Stomach (tissue), 9 donors: ENCODE data around the gene PYGM. TPM values are rescaled to one million over a fixed set of nuclear protein-coding genes. Genes with fewer than 3 reads are reported as not detected.

Experiments used
- DNase-seq, 2 donors: peaks; one replicate each; pipeline versions ENCODE4 v3.0.0 to v3.0.0-alpha.2; 2013 to 2019
- H3K27ac ChIP-seq, 5 donors: fragments of 200-600 bp in 4 of 5; sonication (generic) in 4 of 5; one replicate each; pipeline ENCODE4 v1.5.1; 2013 to 2019; ENCODE audit warnings: mild to moderate bottlenecking in 1 of 5, moderate library complexity in 1 of 5
- H3K27me3 ChIP-seq, 3 donors: fragments of 200-600 bp; sonication (generic); one replicate each; pipeline ENCODE4 v1.5.1; 2017 to 2019; ENCODE audit warnings: mixed run types in 1 of 3
- H3K36me3 ChIP-seq, 4 donors: fragments of 200-600 bp; sonication (generic); 1 replicate in 3 of 4; 2 replicates in 1 of 4; pipeline ENCODE4 v1.5.1; 2016 to 2019
- H3K4me1 ChIP-seq, 4 donors: fragments of 200-600 bp; sonication (generic); one replicate each; pipeline ENCODE4 v1.5.1; 2016 to 2019
- H3K4me3 ChIP-seq, 4 donors: fragments of 200-600 bp; sonication (generic) in 3 of 4; one replicate each; pipeline ENCODE4 v1.5.1; 2016 to 2019; ENCODE audit warnings: mild to moderate bottlenecking in 1 of 4
- H3K9me3 ChIP-seq, 4 donors: fragments of 200-600 bp; sonication (generic); one replicate each; pipeline ENCODE4 v1.5.1; 2016 to 2019
- CTCF ChIP-seq, 7 experiments: fragments of 450-650 bp in 4 of 7; fragments of 200-600 bp in 3 of 7; sonication (generic) in 3 of 7; IDR thresholded peaks; one replicate each; pipeline ENCODE4 v1.5.1; 2016 to 2019; ENCODE audit warnings: antibody characterized with exemption in 7 of 7, control low read depth in 2 of 7, mild to moderate bottlenecking in 1 of 7
- EP300 ChIP-seq: sonication (generic); formaldehyde crosslinking; IDR thresholded peaks from one replicate; pipeline ENCODE4 v1.6.1; 2017; ENCODE audit warnings: antibody characterized with exemption
- POLR2A ChIP-seq, 4 donors: fragments of 450-650 bp; IDR thresholded peaks; one replicate each; pipeline ENCODE4 v1.6.1; 2016; ENCODE audit warnings: antibody characterized with exemption in 4 of 4, control low read depth in 2 of 4, mild to moderate bottlenecking in 1 of 4, moderate library complexity in 1 of 4
- POLR2AphosphoS5 ChIP-seq, 3 donors: sonication (generic); formaldehyde crosslinking; IDR thresholded peaks; one replicate each; pipeline ENCODE4 v1.6.1; 2016; ENCODE audit warnings: antibody characterized with exemption in 3 of 3
- WGBS, 5 donors: extraction: QIAGEN DNeasy Blood & Tissue Kit in 3 of 5; methylation state at CpG; one replicate each; pipeline versions ENCODE4 v1.1.5 to v1.1.7; 2013 to 2018; 5-methylcytosine and 5-hydroxymethylcytosine counted together
- intact Hi-C: fragments of 100-400 bp; cut with DNase I; formaldehyde crosslinking; loops from one replicate; pipeline ENCODE4 v1.15.1; 2023; ENCODE audit warnings: low total_unique reads
- polyA plus RNA-seq, 3 donors: library from polyadenylated mRNA; stranded (reverse); fragments of 200-250 nt; gene quantifications; one replicate each; pipeline ENCODE4 v1.2.3, GENCODE V29; 2013
- total RNA-seq, 5 donors: library from RNA; depleted of rRNA; stranded (reverse); fragments of >200 nt; gene quantifications; one replicate each; pipeline versions ENCODE4 v1.1.0 to v1.2.3, GENCODE V29; 2014 to 2016
- donor health status: healthy with polysubstance abuse.
- donor health status: Bipolar disorder and iron deficiency.
- donor health status: healthy.

PYGM gene
- total and polyA plus RNA-seq, 8 donors: 0.37 to 3.5 (median 1.8) TPM; not detected in 1

- H3K27me3 ChIP-seq: no peaks in the 10 kb centered on the region
- no peak overlapping the region for H3K4me3 ChIP-seq
- no peak for DNase-seq
- no peaks in the 10 kb centered on the region for H3K4me1 ChIP-seq
- H3K9me3 ChIP-seq: no peaks in the 10 kb centered on the region
- 80 to 87% (median 83%) methylated on average over 13 to 14 of the region's 14 CpGs for WGBS, 5 donors
- TF ChIP-seq EP300 (no peak), POLR2A (IDR thresholded peaks at IDR 0.05) (no peak), CTCF (IDR thresholded peaks at IDR 0.05) (no peak), POLR2AphosphoS5 (IDR thresholded peaks at IDR 0.05) (no peak)
- peaks cover 0 to 28% (median 16%) of the 10 kb centered on the region in 4 donors for H3K36me3 ChIP-seq
- intact Hi-C loops: no loop called here
- H3K27ac ChIP-seq: no peak overlapping the region
Measured at GRCh38 chr11:64752175-64752970, 7.4 kb downstream of the PYGM start.

- no peaks in the 10 kb centered on the region for H3K27me3 ChIP-seq
- no peak overlapping the region for H3K27ac ChIP-seq
- H3K36me3 ChIP-seq: peaks cover 0 to 28% (median 16%) of the 10 kb centered on the region in 4 donors
- no peaks in the 10 kb centered on the region for H3K9me3 ChIP-seq
- 92 to 99% (median 95%) methylated on average over 9 of the region's 9 CpGs for WGBS, 5 donors
- no peak for DNase-seq
- H3K4me1 ChIP-seq: no peaks in the 10 kb centered on the region
- TF ChIP-seq EP300 (no peak), POLR2A (IDR thresholded peaks at IDR 0.05) (no peak), CTCF (IDR thresholded peaks at IDR 0.05) (no peak), POLR2AphosphoS5 (IDR thresholded peaks at IDR 0.05) (no peak)
- intact Hi-C loops: no loop called here
- H3K4me3 ChIP-seq: no peak overlapping the region
Measured at GRCh38 chr11:64751580-64751979, 8.2 kb downstream of the PYGM start.

- Histone ChIP-seq H3K27ac (no peak overlapping the region), H3K4me3 (no peak overlapping the region), H3K9me3 (no peaks in the 10 kb centered on the region), H3K4me1 (peaks cover 1 to 4% (median 3%) of the 10 kb centered on the region in 4 donors), H3K36me3 (peaks cover 0 to 28% (median 16%) of the 10 kb centered on the region in 4 donors), H3K27me3 (peaks cover 0 to 2% (median 0%) of the 10 kb centered on the region in 3 donors)
- intact Hi-C loops: no loop called here
- TF ChIP-seq CTCF (IDR thresholded peaks at IDR 0.05) (no peak), POLR2A (IDR thresholded peaks at IDR 0.05) (no peak), EP300 (no peak), POLR2AphosphoS5 (IDR thresholded peaks at IDR 0.05) (no peak)
- DNase-seq: no peak
- 91 to 97% (median 94%) methylated on average over 9 of the region's 9 CpGs for WGBS, 5 donors
Measured at GRCh38 chr11:64751136-64751535, 8.6 kb downstream of the PYGM start.

- peaks cover 0 to 8% (median 6%) of the 10 kb centered on the region in 3 donors for H3K27me3 ChIP-seq
- H3K4me1 ChIP-seq: peaks cover 8 to 11% (median 9%) of the 10 kb centered on the region in 4 donors
- no peak overlapping the region for H3K4me3 ChIP-seq
- TF ChIP-seq EP300: no peak
- TF ChIP-seq CTCF (IDR thresholded peaks at IDR 0.05): no peak
- TF ChIP-seq POLR2A (IDR thresholded peaks at IDR 0.05): no peak
- TF ChIP-seq POLR2AphosphoS5 (IDR thresholded peaks at IDR 0.05): no peak
- no peaks in the 10 kb centered on the region for H3K9me3 ChIP-seq
- H3K27ac ChIP-seq: no peak overlapping the region
- 92 to 96% (median 95%) methylated on average over 13 of the region's 13 CpGs for WGBS, 5 donors
- DNase-seq: no peak
- peaks cover 0 to 26% (median 16%) of the 10 kb centered on the region in 4 donors for H3K36me3 ChIP-seq
- intact Hi-C loops: no loop called here
Measured at GRCh38 chr11:64750361-64751054, 9.3 kb downstream of the PYGM start.
